HG03095 (cell line): ENCODE results near the gene MTMR3.

Experiments used
- ATAC-seq: cut with Tn5 transposase; IDR thresholded peaks from one replicate; pipeline ENCODE4 v1.9.1; 2021; ENCODE audit warnings: moderate library complexity; ENCODE audit not compliant: unreplicated experiment

MTMR3 gene

GRCh38 chr22:29998627-29999384 is 115.8 kb downstream of the MTMR3 start:
- no peak for ATAC-seq

GRCh38 chr22:30000566-30000965 is 117.6 kb downstream of the MTMR3 start:
- ATAC-seq = no peak

- ATAC-seq = no peak
Observed at GRCh38 chr22:30001459-30001858, 118.5 kb downstream of the MTMR3 start.

- ATAC-seq = no peak
Observed at GRCh38 chr22:30002861-30003486, 120.0 kb downstream of the MTMR3 start.

GRCh38 chr22:30004101-30004500 is 121.1 kb downstream of the MTMR3 start:
- no peak for ATAC-seq

- ATAC-seq = no peak
Observed at GRCh38 chr22:30004694-30005093, 121.7 kb downstream of the MTMR3 start.

GRCh38 chr22:30005213-30005857 is 122.4 kb downstream of the MTMR3 start:
- ATAC-seq = no peak

- ATAC-seq = no peak
Observed at GRCh38 chr22:30007361-30007760, 124.4 kb downstream of the MTMR3 start.

- ATAC-seq = no peak
Observed at GRCh38 chr22:30008401-30008800, 125.4 kb downstream of the MTMR3 start.

GRCh38 chr22:30009478-30009877 is 126.5 kb downstream of the MTMR3 start:
- ATAC-seq = no peak

GRCh38 chr22:30010789-30011405 is 127.9 kb downstream of the MTMR3 start:
- ATAC-seq = no peak

GRCh38 chr22:30013201-30013600 is 130.2 kb downstream of the MTMR3 start:
- no peak for ATAC-seq

- no peak for ATAC-seq
Observed at GRCh38 chr22:30014244-30014643, 131.3 kb downstream of the MTMR3 start.

GRCh38 chr22:30015229-30015797 is 132.3 kb downstream of the MTMR3 start:
- ATAC-seq = no peak

GRCh38 chr22:30015846-30016245 is 132.9 kb downstream of the MTMR3 start:
- no peak for ATAC-seq

- ATAC-seq = no peak
Observed at GRCh38 chr22:30016596-30016995, 133.6 kb downstream of the MTMR3 start.

GRCh38 chr22:30017375-30018223 is 134.6 kb downstream of the MTMR3 start:
- ATAC-seq = no peak

- no peak for ATAC-seq
Observed at GRCh38 chr22:30020511-30020910, 137.5 kb downstream of the MTMR3 start.

GRCh38 chr22:30021338-30021737 is 138.4 kb downstream of the MTMR3 start:
- ATAC-seq = no peak

- no peak for ATAC-seq
Observed at GRCh38 chr22:30021881-30022619, 139.1 kb downstream of the MTMR3 start.
